ENCODE results near the gene AIFM1.

Gene AIFM1

DNA sequence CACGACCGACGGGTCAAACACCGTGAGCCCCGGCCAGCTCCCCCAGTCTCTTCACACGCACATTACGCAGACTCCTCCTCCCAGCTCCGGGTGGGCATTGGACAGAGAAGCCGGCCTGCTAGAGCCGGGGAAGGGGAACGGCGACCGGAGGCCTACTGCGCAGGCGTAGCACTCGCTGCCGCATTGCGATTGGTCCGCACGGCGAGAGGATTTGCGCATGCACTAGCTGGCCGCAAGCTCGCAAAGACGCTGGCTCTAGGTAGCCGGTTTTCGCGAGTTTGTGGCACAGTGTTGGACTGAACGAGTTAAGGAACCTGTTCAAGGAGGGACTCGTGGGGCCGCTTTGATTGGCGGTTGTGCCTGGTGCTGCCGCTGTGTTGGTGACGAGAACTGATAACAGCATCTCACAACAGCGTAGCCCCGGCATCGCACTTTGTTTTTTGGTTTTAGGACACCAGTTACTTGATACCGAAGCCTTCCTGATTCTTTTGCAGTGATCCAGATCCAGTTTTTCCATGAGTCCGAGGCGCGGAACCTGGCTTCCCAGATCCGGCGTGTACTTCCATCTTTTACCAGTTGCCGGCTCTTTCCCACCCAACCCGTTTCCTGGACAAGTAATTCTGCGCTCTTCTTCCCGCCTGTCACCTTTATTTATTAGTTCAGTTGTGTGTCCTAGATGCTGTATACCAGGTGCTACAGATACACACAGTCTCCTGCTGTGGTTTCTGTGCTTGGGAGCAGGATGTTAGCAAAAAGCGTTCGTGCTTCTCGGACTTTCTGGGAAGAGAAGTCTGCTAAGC, at the start of gene AIFM1:
Gene AIFM1 (minus strand): TSS at position 139 of the 800 bp plus-strand sequence. CDS start 185 bp downstream, outside the sequence.
- peak; percentile 91 for FAIRE-seq

DNA sequence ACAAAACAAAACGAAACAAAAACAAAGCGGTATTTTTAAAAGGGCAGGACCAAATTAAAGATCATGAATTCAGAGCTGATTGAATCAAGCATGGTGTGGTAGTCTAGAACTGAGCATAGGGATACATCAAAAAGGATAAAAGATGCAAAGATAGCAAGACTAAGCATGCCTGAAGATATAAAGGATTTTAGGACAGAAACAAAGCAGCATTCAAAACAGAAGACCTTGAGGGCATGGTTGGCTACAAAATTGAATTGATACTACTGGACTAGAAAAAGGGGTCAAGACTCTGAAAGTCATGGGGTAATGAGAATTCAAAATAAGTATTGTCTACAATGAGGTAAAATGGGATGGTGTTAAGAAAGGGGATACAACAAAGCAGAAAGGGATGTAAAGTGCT, 47.7 kb upstream of the AIFM1 start:
- no peak for FAIRE-seq

DNA sequence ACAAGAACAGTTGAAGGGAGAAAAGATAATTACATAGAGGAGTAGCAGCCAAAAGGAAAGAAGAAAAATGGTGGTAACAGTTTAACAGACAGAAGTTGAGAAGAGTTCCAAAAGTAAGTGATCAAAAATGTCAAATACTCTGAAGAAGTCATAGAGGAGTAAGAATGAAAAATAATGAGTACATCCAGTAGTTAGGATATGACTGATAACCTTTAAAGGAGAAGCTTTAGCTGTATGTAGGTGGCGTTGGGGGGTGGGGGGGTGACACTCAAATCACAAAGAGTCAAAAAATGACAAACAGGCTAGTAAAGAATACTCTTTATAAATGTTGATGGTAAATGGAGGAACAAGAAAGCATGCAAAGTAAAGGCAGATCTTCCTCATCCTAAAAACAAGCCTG, 46.7 kb upstream of the AIFM1 start:
- no peak for FAIRE-seq

DNA sequence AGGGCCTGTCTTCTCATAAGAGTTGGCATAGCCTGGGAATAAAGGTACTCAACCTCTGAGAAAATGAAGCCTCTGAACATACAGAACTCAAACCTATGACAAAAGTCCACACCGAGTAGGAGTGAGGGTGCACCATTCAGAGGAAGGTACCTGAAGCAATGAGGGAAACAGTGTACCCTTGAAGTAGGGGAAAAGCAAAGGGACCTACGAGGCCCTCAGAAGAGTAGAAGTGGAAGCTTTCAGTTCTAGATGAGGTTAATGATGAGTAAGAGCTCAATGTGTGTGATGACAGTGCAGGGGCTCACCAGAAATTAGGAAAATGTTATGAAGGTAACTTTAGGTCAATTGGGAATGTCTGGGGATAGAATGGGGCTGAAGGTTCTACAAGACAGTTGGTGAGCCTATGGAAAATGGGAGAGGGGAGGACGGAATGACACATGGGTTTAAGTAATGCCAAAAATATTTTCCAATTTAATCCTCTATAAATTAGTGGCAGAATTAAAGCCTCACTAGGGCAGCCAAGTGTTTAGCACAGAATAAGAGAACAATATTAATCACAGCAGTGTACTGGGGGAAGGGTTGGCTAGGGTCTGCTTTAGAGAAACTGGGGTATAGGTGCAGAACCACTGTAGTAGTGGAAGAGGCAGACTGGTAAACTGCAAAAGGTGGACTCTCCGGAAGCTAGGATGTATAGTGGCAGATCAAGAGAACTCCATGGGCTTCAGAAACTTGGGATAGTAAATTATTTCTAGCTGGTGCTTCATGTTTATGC, 46.0 kb upstream of the AIFM1 start:
- no peak for FAIRE-seq

DNA sequence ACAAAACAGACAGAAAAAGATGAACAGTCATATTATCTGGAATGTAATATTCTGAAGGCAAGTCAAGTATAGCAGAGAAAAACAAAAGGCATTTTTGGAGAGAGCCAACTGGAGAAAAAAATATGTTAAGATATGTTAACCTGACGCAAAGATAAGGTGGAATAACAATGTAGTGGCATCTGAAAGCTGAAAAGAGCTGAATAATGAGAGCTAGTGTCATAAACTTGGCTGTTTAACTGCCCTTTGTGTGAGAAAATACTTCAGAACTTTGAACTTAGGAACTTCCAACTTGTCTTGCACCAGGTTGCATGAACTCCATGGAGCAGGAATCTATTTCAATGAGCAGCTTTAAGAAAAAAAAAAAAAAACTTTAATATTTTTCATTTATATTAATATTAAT, 39.0 kb upstream of the AIFM1 start:
- no peak for FAIRE-seq

DNA sequence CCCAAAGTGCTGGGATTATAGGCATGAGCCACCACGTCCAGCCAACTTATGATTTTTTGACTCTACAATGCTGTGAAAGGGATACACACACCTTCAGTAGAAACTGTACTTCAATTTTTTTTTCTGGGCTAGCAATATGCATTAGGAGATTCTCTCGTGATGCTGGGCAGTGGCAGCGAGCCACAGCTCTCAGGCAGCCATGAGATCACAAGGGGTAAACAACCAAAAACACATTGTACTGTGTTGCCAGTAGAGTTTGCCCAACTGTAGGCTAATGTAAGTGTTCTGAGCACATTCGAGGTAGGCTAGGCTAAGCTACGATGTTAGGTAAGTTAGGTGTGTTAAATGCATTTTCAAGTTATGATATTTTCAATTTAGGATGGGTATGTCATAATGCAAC, 31.8 kb upstream of the AIFM1 start:
- FAIRE-seq = no peak

DNA sequence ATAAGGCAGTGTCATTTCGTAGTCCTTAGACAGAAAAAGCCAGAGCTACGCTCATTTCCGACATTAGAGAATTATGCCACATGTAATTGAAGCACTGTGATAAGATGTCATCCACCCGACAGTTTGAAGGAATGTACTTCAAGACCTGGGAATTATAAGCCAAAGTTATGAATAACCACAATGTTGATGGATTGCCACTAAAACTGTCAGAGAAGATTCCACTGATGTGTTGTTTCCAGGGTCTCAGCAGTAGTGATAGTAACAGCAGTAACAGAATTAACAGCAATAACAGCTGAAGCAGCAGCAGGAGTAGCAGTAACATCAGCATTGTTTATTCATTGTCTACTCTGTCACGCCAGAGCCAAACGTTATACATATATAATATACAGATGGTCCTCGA, 30.8 kb upstream of the AIFM1 start:
- FAIRE-seq = no peak

DNA sequence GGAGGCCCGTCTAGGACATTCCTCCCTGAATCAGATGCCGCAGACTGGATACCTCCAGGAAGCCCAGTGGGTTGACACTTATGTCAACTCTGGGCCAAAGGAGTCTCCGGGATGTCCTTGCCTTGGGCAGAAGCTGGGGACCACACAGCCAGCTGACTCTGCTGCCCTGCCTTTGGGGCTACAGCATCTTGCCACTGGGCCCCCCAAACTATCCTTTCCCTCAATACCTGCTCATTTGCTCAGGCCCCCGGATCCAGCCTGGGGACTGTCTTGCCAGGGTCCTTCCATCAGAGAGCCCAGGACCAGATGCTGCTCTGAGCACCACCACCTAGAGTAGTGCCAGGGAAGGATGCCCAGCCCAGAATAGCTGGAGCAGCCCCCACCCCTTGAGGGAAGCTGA, 25.2 kb upstream of the AIFM1 start:
- no peak for FAIRE-seq

DNA sequence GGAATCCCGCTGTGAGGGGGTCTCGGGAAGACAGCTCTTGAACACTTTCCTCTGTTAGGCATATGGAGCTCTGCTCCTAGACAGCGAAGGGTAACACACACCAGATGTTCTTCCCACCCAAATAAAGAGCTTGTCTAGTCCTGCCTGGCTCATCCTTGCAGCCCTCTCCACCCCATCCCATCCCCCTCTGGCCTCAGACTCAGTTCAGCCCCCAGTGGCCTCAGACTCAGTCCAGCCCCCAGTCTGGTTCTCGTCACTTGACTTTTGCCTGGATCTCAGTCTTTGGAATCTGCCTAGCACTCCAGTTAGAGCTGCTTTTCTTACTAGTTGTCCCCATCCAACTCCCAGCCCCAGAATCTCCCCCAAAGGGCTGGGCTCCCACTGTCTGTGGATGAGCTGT, 21.0 kb upstream of the AIFM1 start:
- FAIRE-seq = no peak

DNA sequence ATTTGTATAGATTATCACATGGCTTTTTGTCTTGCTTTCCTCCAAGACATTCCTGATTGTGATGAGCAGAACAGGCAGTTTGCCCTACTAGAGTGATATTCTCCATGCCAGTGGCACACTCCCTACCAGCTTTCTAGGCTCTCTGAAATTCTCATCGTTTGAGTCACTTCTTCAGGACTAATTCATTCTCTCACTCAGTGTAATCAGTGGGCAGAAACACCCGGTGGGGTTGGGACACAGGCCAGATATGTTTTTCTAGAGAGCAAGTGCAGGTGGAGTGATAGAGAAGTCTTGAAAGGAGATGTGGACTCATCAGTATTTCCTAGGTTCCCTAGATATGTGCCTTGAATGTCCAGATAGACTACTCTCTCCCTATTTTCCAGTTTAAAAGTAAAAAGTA, 19.2 kb upstream of the AIFM1 start:
- no peak for FAIRE-seq

DNA sequence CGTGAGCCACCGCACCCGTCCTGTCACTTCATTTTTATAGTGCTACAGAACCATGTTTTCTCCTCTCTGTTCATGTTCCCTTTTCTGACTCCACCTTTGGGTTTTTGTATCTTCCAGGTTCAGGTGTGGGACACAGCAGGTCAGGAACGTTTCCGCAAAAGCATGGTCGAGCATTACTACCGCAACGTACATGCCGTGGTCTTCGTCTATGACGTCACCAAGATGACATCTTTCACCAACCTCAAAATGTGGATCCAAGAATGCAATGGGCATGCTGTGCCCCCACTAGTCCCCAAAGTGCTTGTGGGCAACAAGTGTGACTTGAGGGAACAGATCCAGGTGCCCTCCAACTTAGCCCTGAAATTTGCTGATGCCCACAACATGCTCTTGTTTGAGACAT, 18.5 kb upstream of the AIFM1 start:
- no peak for FAIRE-seq

DNA sequence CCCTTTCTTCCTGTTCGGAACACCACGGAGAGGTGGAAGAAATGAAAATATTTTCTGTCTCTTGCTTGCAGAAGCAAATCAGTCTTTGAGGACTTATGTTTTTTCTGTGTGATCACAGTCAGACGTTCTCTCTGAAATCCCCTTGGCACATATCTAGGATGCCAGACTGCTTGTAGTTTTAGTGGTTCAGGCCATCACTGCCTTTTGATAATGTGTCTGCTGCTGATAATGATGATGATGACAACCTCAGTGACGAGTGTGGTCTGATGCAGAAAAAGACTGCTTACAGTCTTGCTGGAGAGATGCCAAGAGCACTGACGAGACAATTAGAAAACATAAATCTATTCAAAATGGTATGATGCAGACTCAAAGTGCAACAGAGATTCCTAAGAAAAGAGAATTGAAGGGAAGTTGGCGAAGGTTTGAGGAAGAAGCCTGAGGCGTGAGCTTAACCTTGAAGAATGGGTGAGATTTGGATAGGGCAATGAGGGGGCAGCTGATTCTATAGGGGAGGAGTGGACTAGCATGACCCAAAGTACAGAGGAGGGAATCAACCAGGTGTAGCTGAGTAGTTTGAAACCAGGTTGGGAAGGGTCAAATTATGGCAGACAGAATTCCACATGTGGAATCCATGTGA, 14.1 kb upstream of the AIFM1 start:
- no peak for FAIRE-seq

DNA sequence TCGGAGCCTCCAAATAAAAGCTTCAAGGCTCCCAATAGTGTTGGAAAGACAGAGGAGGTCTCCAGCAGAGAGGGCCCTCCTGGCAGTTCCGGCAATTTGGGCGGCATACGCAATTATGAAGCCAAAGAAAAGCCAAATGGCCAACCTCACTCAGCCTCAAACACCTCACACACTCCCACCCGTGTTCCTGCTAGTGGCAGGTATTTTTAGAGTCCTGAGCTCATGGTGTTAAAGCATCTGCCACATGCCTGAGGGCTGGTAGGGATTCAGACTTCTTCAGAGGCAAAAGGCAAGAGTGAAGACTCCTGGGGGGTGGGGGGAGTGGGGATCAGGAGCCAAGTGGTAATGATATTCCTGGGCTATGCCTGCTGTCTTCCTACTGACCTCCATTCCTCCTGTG, 13.5 kb upstream of the AIFM1 start:
- FAIRE-seq = no peak

DNA sequence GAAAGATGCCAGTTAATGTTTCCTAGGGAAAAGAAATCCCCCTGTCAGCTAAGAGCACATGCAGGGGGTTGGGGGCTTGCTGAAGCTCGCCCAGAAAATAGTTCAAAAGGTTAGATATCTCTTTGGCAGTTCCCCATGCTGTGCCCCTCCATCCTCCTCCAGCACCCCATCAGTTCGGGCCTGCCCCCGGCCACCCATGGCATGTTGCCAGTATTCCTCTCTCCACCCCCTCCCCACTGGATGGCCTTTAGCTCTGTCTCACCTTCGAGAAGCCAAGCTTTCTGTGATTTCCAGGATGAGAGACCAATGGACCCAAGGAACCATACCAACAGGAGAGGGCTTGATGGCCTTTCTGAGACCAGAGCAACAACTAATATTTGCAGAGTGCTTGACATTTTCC, 11.3 kb upstream of the AIFM1 start:
- FAIRE-seq = no peak

DNA sequence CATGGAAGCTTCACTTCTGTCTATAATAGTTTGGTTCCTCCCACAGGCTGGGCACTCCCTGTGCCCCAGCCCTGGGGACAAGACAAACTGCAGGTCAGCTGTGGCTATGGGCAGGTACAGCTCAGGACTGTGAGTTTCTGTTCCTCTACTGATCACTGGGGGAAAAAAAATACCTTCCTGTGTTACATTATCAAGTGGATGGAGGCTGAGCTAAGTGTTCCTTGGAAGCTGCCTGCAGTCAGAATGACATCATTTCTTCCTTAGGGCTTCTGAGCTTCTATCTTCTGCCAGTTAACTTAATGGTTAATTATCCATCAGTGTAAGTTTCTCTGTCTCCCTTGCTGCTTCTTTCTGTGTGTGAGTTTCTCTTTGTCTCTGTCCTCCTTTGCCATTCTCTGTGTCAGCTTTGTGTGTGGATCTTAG, 10.7 kb upstream of the AIFM1 start:
- no peak for FAIRE-seq

DNA sequence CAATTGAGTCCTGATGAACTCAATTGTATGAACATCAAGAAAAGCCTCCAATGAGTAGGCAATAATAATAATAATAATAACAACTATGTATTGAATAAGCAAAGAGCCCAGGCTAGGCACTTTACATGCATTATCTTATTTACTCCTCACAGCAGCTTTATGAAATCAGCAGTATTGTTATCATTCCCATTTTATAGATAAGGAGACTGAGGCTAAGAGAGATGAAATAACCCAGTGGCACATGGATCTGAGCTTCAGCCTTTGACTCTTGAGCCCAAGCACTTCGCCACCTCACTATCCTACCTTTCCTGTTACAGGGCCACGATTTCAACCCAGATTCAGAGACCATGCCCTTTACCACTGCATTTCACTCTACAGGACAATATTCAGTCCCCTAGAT, 9.3 kb upstream of the AIFM1 start:
- no peak for FAIRE-seq

DNA sequence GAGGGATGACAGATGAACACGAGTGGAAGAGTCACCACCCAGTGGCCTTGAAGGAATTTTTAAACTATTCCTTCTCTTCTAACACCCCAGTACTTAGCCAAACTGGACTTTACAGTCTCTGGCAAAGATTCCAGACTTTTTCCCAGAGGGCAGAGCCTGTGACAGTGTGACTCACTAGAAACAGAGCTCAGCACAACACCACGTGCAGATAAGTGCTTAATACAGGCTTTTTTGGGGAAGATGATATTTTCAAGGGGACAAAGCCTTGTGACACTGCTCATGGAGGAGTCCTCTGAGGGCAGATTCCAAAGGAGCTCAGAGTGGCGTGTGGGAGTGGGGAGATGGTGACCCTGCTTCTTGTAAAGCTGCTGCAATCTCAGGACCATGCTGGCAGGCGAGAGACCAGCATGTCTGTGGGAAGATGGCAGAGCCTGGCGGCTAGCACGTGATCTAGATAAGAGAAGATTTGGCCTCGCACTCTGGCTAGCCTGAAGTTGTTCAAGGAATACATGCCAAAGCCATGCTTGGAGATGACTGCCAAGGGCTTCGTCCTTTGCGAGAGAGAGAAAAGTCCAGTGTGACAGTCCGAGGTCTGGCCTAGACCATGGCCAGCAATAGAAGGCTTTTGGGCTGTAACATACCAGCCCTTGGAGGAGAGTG, 8.5 kb upstream of the AIFM1 start:
- FAIRE-seq = no peak

DNA sequence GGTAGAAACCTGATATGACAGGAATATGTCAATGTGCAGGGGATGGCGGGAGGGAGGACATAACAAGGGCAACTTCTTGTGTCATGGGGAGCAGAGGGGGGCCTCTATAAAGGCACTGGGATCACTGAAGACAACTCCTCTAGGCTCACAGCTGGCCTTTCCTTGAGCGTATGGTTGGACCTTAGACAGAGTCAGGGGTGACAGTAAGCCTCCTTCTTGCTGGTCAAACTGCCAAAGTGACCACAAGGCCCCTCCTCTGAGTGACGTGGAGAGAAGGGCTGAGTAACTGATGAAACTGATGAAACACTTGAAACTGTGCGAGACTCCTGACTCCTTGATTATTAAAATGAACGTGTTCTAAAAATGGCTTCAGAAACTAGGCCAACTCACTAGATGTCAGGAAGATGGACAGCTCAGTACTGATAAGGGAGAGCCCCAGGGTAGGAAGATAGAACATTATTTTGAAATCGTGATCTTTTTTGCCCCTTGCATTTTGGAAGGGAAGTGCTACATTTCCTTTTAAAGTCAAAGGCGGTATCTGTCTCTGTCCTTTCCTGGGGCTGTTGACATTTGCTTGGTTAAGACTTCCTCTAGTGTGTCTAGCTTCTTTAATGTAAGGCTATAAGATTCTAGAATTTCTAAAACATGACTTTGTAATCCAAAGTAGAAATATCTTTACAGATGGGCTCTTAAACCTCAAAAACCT, 7.7 kb upstream of the AIFM1 start:
- no peak for FAIRE-seq

DNA sequence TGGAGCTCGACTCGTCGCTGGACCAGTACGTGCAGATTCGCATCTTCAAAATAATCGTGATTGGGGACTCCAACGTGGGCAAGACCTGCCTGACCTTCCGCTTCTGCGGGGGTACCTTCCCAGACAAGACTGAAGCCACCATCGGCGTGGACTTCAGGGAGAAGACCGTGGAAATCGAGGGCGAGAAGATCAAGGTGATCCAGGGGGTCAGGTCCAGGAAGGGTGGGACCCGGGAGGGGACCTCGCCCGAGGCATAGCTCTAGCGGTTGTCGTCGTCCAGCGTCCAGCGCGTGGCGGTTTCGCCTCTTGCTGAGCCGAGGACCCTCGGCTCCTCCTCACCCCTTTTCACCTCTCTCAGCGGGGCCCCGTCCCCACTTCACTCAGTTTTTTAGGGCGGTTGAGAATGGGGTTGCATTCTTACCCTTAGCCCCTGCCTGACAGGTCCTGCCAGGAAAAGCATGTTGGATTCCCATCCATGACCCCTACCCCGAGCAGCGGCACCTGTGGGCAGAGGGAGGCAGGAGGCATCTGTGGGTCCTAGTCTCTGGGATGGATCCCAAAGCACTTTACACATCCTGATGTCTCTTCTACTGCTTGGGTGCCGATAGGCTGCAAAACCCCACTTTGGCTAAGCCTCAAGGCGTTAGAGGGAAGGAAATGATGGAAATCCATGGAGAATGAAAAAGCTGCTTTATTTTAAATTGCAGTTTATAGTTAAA, 6.6 kb upstream of the AIFM1 start:
- no peak for FAIRE-seq

DNA sequence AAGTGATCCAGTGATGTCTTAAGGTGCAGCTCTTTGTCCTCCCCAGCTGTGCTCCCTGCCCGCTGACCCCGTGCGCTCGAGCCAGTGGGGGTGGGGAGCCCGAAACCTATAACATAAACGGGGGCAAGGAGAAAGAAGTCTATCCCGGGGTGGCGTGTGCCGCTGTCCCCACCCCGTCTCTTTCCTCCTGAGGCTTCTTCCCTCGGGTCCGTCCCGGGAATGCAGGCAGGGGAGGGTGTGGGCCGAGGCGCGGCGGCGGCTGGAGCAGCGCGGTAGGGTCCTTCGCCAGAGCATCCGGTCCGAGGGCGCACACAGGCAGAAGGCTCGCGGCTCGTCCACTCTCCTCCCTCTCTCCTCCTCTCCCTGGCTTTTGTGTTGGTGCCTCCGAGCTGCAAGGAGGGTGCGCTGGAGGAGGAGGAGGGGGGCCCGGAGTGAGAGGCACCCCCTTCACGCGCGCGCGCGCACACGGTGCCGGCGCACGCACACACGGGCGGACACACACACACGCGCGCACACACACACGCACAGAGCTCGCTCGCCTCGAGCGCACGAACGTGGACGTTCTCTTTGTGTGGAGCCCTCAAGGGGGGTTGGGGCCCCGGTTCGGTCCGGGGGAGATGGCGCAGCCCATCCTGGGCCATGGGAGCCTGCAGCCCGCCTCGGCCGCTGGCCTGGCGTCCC, 5.9 kb upstream of the AIFM1 start, which contains the start of gene RAB33A:
Gene RAB33A (plus strand): TSS at position 517 of the 681 bp plus-strand sequence. CDS start 101 bp downstream, at position 618.
- no peak for FAIRE-seq

DNA sequence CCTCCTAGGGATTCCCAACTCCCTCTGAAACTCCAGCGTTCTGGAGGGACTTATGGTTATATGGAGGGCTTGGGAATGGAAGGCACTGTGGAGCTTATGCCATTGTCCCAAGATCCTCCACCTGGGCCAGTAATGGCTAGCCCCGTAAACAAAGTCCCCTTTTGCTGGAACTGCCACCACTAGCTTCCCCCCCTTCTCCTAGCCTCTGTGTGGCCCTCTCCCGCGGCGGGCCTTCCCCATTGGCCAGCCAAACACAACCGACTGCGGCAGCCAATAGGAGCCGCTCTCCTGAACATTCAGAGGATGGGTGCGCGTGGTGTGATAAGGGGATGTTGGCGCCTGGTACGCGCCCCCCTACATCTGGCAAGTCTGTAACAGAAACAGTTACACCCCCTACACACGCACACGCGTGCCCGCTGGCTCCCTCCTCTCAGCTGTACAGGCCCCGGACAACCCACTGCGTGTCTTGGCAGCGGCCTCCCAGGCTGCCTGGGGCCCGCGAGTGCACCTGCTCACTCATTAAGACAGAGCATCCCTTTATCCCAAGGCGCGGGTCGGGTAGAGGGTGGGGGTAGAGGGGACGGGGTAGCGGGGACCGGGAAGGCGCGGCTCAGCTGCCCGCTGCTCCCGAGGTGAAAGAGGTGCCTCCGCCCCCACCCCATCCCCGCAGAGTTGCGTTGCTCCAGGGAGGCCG, 5.3 kb upstream of the AIFM1 start:
- no peak for FAIRE-seq
